ENCODE measurements around the gene ADGRD1. TPM values are rescaled to one million over a fixed set of nuclear protein-coding genes. Genes with fewer than 3 reads are reported as not detected.

ADGRD1 gene
- total and polyA plus RNA-seq, 2 of the 8 experiments (the other 6 are each of a cell fraction or from before 2014, with no cell fraction given) = 0.36 to 0.48 TPM

DNA sequence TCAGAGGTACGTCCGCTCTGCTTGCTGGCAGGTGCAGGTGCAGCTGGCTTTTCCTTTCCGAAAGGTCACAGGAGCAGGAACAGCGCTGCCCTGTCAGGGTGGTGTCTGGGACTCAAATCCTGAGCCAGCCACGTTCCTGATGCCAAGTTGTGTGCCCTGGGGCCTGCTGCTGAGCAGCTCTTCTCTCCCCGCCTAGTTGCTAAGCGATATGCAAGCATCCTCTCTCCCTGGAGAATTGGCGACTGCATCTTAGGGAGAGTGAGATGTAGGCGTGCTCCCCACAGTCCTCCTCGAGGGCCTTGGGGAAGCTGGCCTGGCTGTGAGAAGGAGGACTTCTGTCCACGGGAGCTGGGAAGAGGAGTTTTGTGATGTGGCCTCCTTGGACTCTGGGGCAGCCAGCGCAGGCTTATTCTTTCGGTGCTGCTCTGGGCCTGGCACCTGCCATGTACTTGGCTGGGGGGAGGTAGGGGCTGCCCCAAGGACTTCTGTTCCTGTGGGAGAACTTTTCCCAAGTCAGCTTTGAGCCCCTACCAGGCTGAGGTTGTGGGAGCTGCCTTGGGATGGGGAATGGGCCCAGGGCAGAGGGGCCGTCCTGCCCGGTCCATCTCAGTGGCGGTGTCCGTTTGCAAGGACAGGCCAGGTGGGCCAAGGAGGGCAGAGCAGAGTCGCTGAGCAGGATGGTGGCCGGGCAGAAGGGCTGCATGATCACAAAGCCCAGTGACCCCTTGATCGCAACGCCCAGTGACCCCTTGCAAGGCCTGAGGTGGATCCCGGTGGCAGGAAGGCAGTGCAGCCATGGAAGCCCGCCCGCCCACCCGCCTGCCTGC, 183.5 kb downstream of the ADGRD1 start:
- Histone ChIP-seq H3K56ac (replicated peaks; ENCODE audit: insufficient read length, low read depth, low read length) (no peak overlapping the region), H2BK5ac (ENCODE audit: low read depth, low read length) (no peak overlapping the region), H3K27me3 (replicated peaks in 1 of 4; ENCODE audit: control insufficient read depth in 3 of 4, extremely low read depth in 1 of 4, insufficient read depth in 3 of 4, low read length in 3 of 4) (no peaks in the 10 kb centered on the region; a peak in 2 of 7 replicates), H3K14ac (ENCODE audit: insufficient read length) (no peak overlapping the region), H3K79me1 (ENCODE audit: low read depth, low read length) (no peaks in the 10 kb centered on the region), H3K4ac (replicated peaks; ENCODE audit: insufficient read length, low read depth, low read length) (no peak overlapping the region), H3K9me3 (ENCODE audit: insufficient read depth in 2 of 2, low read depth in 1 of 2, low read length in 1 of 2) (no peaks in the 10 kb centered on the region), H3K9ac (replicated peaks in 1 of 4; ENCODE audit: extremely low read depth in 1 of 4, low read depth in 3 of 4, low read length in 3 of 4) (no peak overlapping the region), H3K4me2 (ENCODE audit: insufficient read depth in 1 of 2, low read depth in 2 of 2, low read length in 2 of 2) (no peak overlapping the region), H2BK20ac (ENCODE audit: low read length) (no peak overlapping the region), H4K8ac (ENCODE audit: extremely low read depth, insufficient read depth, low read length) (no peak overlapping the region; the same call in 1 of the 2 replicates), H2AK5ac (ENCODE audit: low read depth, low read length) (no peak overlapping the region), H3K36me3 (ENCODE audit: control insufficient read depth in 2 of 4, insufficient read depth in 4 of 4, low read length in 3 of 4) (no peaks in the 10 kb centered on the region), H3K79me2 (ENCODE audit: control insufficient read depth in 1 of 2, insufficient read depth in 2 of 2, low read length in 2 of 2) (no peaks in the 10 kb centered on the region), H3K27ac (ENCODE audit: low read depth, low read length) (no peak overlapping the region), H3K4me1 (replicated peaks in 1 of 4; ENCODE audit: control insufficient read depth in 3 of 4, insufficient read depth in 4 of 4, low read length in 3 of 4) (0 out of 7 replicates have a peak, but pooled peaks cover 0 to 1% (median under 1%) of the 10 kb centered on the region in 4 experiments), H2BK15ac (ENCODE audit: low read length) (no peak overlapping the region), H3K4me3 (ENCODE audit: extremely low read depth in 1 of 4, insufficient read depth in 2 of 4, low read depth in 3 of 4, low read length in 4 of 4) (no peak overlapping the region), H2AFZ (ENCODE audit: low read length) (no peak overlapping the region), H3K23ac (ENCODE audit: insufficient read length) (no peak overlapping the region), H3K18ac (ENCODE audit: extremely low read depth, low read length) (no peak overlapping the region), H4K20me1 (replicated peaks in 1 of 2; ENCODE audit: control insufficient read depth in 1 of 2, insufficient read depth in 2 of 2, low read length in 2 of 2) (no peaks in the 10 kb centered on the region), H2BK12ac (ENCODE audit: low read depth, low read length) (no peak overlapping the region), H3K23me2 (ENCODE audit: low read depth, low read length) (no peaks in the 10 kb centered on the region; the same call in 1 of the 2 replicates), H4K91ac (replicated peaks; ENCODE audit: insufficient read length, low read length) (no peak overlapping the region), H2BK120ac (replicated peaks; ENCODE audit: low read depth, low read length) (no peak overlapping the region), H4K5ac (ENCODE audit: insufficient read length, low read depth, low read length) (no peak overlapping the region)
- no peak for TF ChIP-seq RFX5 (IDR thresholded peaks at IDR 0.05; ENCODE audit: borderline replicate concordance, low read depth, low read length)
- no peak for TF ChIP-seq HDAC6 (IDR thresholded peaks at IDR 0.05; ENCODE audit: low read depth, low read length)
- DNase-seq (ENCODE audit: low read depth in 1 of 2, low spot score in 2 of 2) = no peak
- ChIA-PET CTCF (ENCODE audit: partially characterized antibody) (interaction anchor here (2.0 to 9.6 kb wide), 2 partner anchors 19 to 32 kb away, joined by 7 to 196 read pairs; no protein-coding TSS in a partner anchor), POLR2A (ENCODE audit: partially characterized antibody) (no interaction called here)
- no peak for FAIRE-seq
- WGBS, 2 experiments (ENCODE audit: extremely low coverage in 1 of 2, insufficient coverage in 1 of 2, insufficient read length in 1 of 2, insufficient replicate concordance in 2 of 2, low coverage in 1 of 2, low lambda C conversion rate in 2 of 2, missing lambda C conversion rate in 1 of 2) = 82% methylated on average over 22 of the region's 25 CpGs; no CpG with 5 or more reads in 1 of the 2 experiments

Data from H1 (cell line).